Fibroblast of lung (primary cell): Measurements from ENCODE around the gene SUN3. TPM values are rescaled to one million over a fixed set of nuclear protein-coding genes. Genes with fewer than 3 reads are reported as not detected.

Experiments
- DNase-seq, 2 donors: peaks; one replicate each; pipeline versions ENCODE4 v3.0.0 to v3.0.0-alpha.2; 2010; ENCODE audit warnings: low read depth in 2 of 2
- H2AFZ ChIP-seq: 2 replicates; pipeline ENCODE4 v1.5.1; 2012; ENCODE audit warnings: low read length, control low read depth, inconsistent platforms
- H3K27ac ChIP-seq: 2 replicates; pipeline ENCODE4 v1.5.1; 2011; ENCODE audit warnings: low read length, control low read depth; ENCODE audit not compliant: insufficient read depth
- H3K27me3 ChIP-seq: 2 replicates; pipeline ENCODE4 v1.5.1; 2011; ENCODE audit warnings: mild to moderate bottlenecking, low read length; ENCODE audit not compliant: control insufficient read depth, insufficient read depth
- H3K36me3 ChIP-seq: 2 replicates; pipeline ENCODE4 v1.5.1; 2011; ENCODE audit warnings: low read length; ENCODE audit not compliant: control insufficient read depth, insufficient read depth
- H3K4me1 ChIP-seq: 2 replicates; pipeline ENCODE4 v1.5.1; 2011; ENCODE audit warnings: low read length; ENCODE audit not compliant: control insufficient read depth, insufficient read depth; ENCODE audit errors: extremely low read depth
- H3K4me2 ChIP-seq: 2 replicates; pipeline ENCODE4 v1.5.1; 2011; ENCODE audit warnings: low read length, control low read depth; ENCODE audit not compliant: insufficient read depth; ENCODE audit errors: extremely low read depth
- H3K4me3 ChIP-seq, 4 experiments: fragments of 200-600 bp in 1 of 4; sonication (generic) in 1 of 4; replicated peaks in 1 of 4; 2 replicates each; pipeline ENCODE4 v1.5.1; 2011 to 2016; ENCODE audit warnings: low read length in 4 of 4, low read depth in 3 of 4, mild to moderate bottlenecking in 3 of 4, control low read depth in 2 of 4, inconsistent platforms in 1 of 4, mixed read lengths in 1 of 4; ENCODE audit not compliant: insufficient read depth in 1 of 4; ENCODE audit errors: control extremely low read depth in 1 of 4
- H3K79me2 ChIP-seq: 2 replicates; pipeline ENCODE4 v1.5.1; 2012; ENCODE audit warnings: mild to moderate bottlenecking, low read length, inconsistent platforms; ENCODE audit not compliant: control insufficient read depth, insufficient read depth
- H3K9ac ChIP-seq: 2 replicates; pipeline ENCODE4 v1.5.1; 2011; ENCODE audit warnings: mild to moderate bottlenecking, low read length, control low read depth; ENCODE audit not compliant: insufficient read depth
- H3K9me3 ChIP-seq: 2 replicates; pipeline ENCODE4 v1.5.1; 2012; ENCODE audit warnings: low read depth, low read length; ENCODE audit not compliant: control insufficient read depth, insufficient read depth
- H4K20me1 ChIP-seq: 2 replicates; pipeline ENCODE4 v1.5.1; 2011; ENCODE audit warnings: low read length; ENCODE audit not compliant: control insufficient read depth, insufficient read depth; ENCODE audit errors: extremely low read depth
- CTCF ChIP-seq, 2 donors: IDR thresholded peaks in 1 of 2; conservative IDR thresholded peaks in 1 of 2; 1 replicate in 1 of 2; 2 replicates in 1 of 2; pipeline ENCODE4 v1.5.1; 2011 to 2012; ENCODE audit warnings: low read length in 2 of 2, control low read depth in 1 of 2, inconsistent platforms in 1 of 2, low read depth in 1 of 2, mild to moderate bottlenecking in 1 of 2
- EZH2 ChIP-seq: IDR thresholded peaks from 2 replicates; pipeline ENCODE4 v1.5.1; 2012; ENCODE audit warnings: low read length, control low read depth, mild to moderate bottlenecking; ENCODE audit errors: missing control alignments
- polyA plus RNA-seq, 2 donors: library from polyadenylated mRNA; depleted of rRNA in 1 of 2; stranded (reverse) in 1 of 2; unstranded in 1 of 2; fragments of >200 nt; gene quantifications; 2 replicates each; pipeline ENCODE4 v1.2.1, GENCODE V29; 2011 to 2012; ENCODE audit warnings: missing spikeins in 1 of 2
- total RNA-seq: library from RNA; depleted of rRNA; stranded (reverse); fragments of >200 nt; gene quantifications from 2 replicates; pipeline ENCODE4 v1.2.1, GENCODE V29; 2014

The SUN3 gene
- total and polyA plus RNA-seq, 2 donors (not counting 1 experiment from before 2014, with no cell fraction given), result not detected

- Histone ChIP-seq H3K4me3 (no peak overlapping the region), H3K79me2 (no peaks in the 10 kb centered on the region), H3K4me1 (no peaks in the 10 kb centered on the region), H3K27me3 (peaks cover 3% of the 10 kb centered on the region), H4K20me1 (no peaks in the 10 kb centered on the region), H3K27ac (no peak overlapping the region), H3K4me2 (no peak overlapping the region), H3K9me3 (no peaks in the 10 kb centered on the region), H3K9ac (no peak overlapping the region), H3K36me3 (no peaks in the 10 kb centered on the region), H2AFZ (no peak overlapping the region)
- no peak for TF ChIP-seq EZH2
- no peak for TF ChIP-seq CTCF (conservative IDR thresholded peaks at IDR 0.05 in 1 of 2, IDR thresholded peaks at IDR 0.05 in 1 of 2; ENCODE audit: low read depth in 1 of 2, low read length in 2 of 2)
- no peak for DNase-seq
Measured at GRCh38 chr7:48011323-48011722, 17.6 kb downstream of the SUN3 start.

GRCh38 chr7:48009954-48010353 is 19.0 kb downstream of the SUN3 start:
- no peak overlapping the region for H3K9ac ChIP-seq
- H3K4me1 ChIP-seq, result no peaks in the 10 kb centered on the region
- H4K20me1 ChIP-seq, result no peaks in the 10 kb centered on the region
- peaks cover 3% of the 10 kb centered on the region for H3K27me3 ChIP-seq
- DNase-seq, result no peak
- no peak overlapping the region for H2AFZ ChIP-seq
- H3K36me3 ChIP-seq, result no peaks in the 10 kb centered on the region
- H3K4me2 ChIP-seq, result no peak overlapping the region
- no peaks in the 10 kb centered on the region for H3K9me3 ChIP-seq
- H3K27ac ChIP-seq, result no peak overlapping the region
- TF ChIP-seq CTCF (conservative IDR thresholded peaks at IDR 0.05 in 1 of 2, IDR thresholded peaks at IDR 0.05 in 1 of 2; ENCODE audit: low read depth in 1 of 2, low read length in 2 of 2), result no peak
- TF ChIP-seq EZH2, result no peak
- H3K4me3 ChIP-seq, result no peak overlapping the region
- H3K79me2 ChIP-seq, result no peaks in the 10 kb centered on the region

GRCh38 chr7:48009257-48009656 is 19.6 kb downstream of the SUN3 start:
- H3K27me3 ChIP-seq, result peaks cover 3% of the 10 kb centered on the region
- H3K4me3 ChIP-seq, result no peak overlapping the region
- H3K9ac ChIP-seq, result no peak overlapping the region
- no peak for DNase-seq
- H3K4me1 ChIP-seq, result no peaks in the 10 kb centered on the region
- no peaks in the 10 kb centered on the region for H3K9me3 ChIP-seq
- H3K27ac ChIP-seq, result no peak overlapping the region
- no peak for TF ChIP-seq EZH2
- no peak for TF ChIP-seq CTCF (conservative IDR thresholded peaks at IDR 0.05 in 1 of 2, IDR thresholded peaks at IDR 0.05 in 1 of 2; ENCODE audit: low read depth in 1 of 2, low read length in 2 of 2)
- H4K20me1 ChIP-seq, result no peaks in the 10 kb centered on the region
- H3K36me3 ChIP-seq, result no peaks in the 10 kb centered on the region
- no peak overlapping the region for H2AFZ ChIP-seq
- no peaks in the 10 kb centered on the region for H3K79me2 ChIP-seq
- H3K4me2 ChIP-seq, result no peak overlapping the region
